Esophagus squamous epithelium (tissue), 5 donors: ENCODE measurements around the gene FAH. TPM values are rescaled to one million over a fixed set of nuclear protein-coding genes. Genes with fewer than 3 reads are reported as not detected.

Experiments
- DNase-seq: peaks from one replicate; lab custom pipeline; 2025; lab: John Stamatoyannopoulos, UW
- H3K27ac ChIP-seq, 4 donors: fragments of 200-600 bp; sonication (generic); one replicate each; pipeline ENCODE4 v1.5.1; 2016 to 2019; ENCODE audit warnings: mild to moderate bottlenecking in 1 of 4
- H3K27me3 ChIP-seq, 4 donors: fragments of 200-600 bp; sonication (generic); 1 replicate in 3 of 4; 2 replicates in 1 of 4; pipeline versions ENCODE4 v1.5.1 to v1.6.0; 2017 to 2021; ENCODE audit warnings: antibody characterized with exemption in 1 of 4
- H3K36me3 ChIP-seq, 3 donors: fragments of 200-600 bp; sonication (generic); one replicate each; pipeline ENCODE4 v1.5.1; 2016 to 2019
- H3K4me1 ChIP-seq, 3 donors: fragments of 200-600 bp; sonication (generic); one replicate each; pipeline ENCODE4 v1.5.1; 2017 to 2019
- H3K4me3 ChIP-seq, 4 donors: fragments of 200-600 bp; sonication (generic); 1 replicate in 3 of 4; 2 replicates in 1 of 4; pipeline ENCODE4 v1.5.1; 2016 to 2019; ENCODE audit warnings: mild to moderate bottlenecking in 2 of 4, moderate library complexity in 1 of 4
- H3K9me3 ChIP-seq, 3 donors: fragments of 200-600 bp; sonication (generic); one replicate each; pipeline ENCODE4 v1.5.1; 2016 to 2019
- CTCF ChIP-seq, 6 experiments: fragments of 450-650 bp in 4 of 6; fragments of 200-600 bp in 2 of 6; sonication (generic) in 2 of 6; IDR thresholded peaks; one replicate each; pipeline ENCODE4 v1.5.1; 2016 to 2019; ENCODE audit warnings: antibody characterized with exemption in 6 of 6, mild to moderate bottlenecking in 4 of 6, moderate library complexity in 4 of 6
- POLR2A ChIP-seq, 4 donors: fragments of 450-650 bp; IDR thresholded peaks; one replicate each; pipeline ENCODE4 v1.6.1; 2017; ENCODE audit warnings: antibody characterized with exemption in 4 of 4, mild to moderate bottlenecking in 4 of 4, moderate library complexity in 3 of 4
- WGBS, 2 donors: methylation state at CpG; one replicate each; pipeline ENCODE4 v1.1.5; 2018; 5-methylcytosine and 5-hydroxymethylcytosine counted together
- intact Hi-C: fragments of 100-400 bp; cut with DNase I; formaldehyde crosslinking; loops from one replicate; pipeline ENCODE4 v1.15.0; 2022
- total RNA-seq, 4 donors: library from RNA; depleted of rRNA; stranded (reverse); fragments of >200 nt; gene quantifications; one replicate each; pipeline ENCODE4 v1.1.0, GENCODE V29; 2016
- donor health status: DM: yes; HTN: yes; CAD: no.

The FAH gene
- total RNA-seq, 4 donors from 2014 or later: 10.0 to 28.3 (median 15.8) TPM

DNA sequence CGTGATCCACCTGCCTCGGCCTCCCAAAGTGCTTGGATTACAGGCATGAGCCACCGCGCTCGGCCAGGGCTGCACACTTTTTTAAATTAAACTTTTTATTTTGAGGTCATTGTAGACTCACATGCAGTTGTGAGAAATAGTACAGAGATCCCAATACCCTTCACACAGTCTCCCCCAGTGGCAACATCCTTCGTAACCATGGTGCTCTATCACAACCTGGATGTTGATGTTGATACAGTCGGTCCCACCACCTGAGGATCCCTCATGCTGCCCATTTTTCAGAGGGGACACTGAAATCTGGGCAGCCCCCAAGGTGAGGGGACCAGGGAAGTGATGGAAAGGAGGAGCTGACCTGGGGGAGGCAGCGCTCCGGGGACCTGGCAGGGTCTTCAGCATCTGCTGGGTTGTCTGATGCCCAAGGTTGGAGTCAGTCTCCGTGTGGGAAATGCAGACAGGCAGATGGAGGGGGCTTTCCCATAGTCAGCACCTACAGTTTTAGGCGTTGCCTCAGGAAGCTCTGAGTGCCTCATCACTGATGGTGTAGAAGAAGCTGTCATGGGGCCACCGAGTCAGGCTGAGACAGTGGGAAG is 17.1 kb downstream of the FAH start:
- no peaks in the 10 kb centered on the region for H3K27me3 ChIP-seq
- TF ChIP-seq CTCF (IDR thresholded peaks at IDR 0.05) (no peak), POLR2A (IDR thresholded peaks at IDR 0.05) (no peak)
- no peak for DNase-seq
- no peaks in the 10 kb centered on the region for H3K9me3 ChIP-seq
- intact Hi-C loops: loop anchor here (10.0 kb wide), 1 partner anchor 105 kb away; no protein-coding TSS in a partner anchor
- H3K4me3 ChIP-seq: no peak overlapping the region
- H3K4me1 ChIP-seq: peaks cover 0 to 7% (median 4%) of the 10 kb centered on the region in 3 donors
- 95 to 97% methylated on average over 4 to 9 of the region's 12 CpGs for WGBS, 2 donors
- H3K36me3 ChIP-seq: peaks cover 0 to 35% (median 0%) of the 10 kb centered on the region in 3 donors
- H3K27ac ChIP-seq: no peak overlapping the region

GRCh38 chr15:80170596-80170995 is 17.8 kb downstream of the FAH start:
- TF ChIP-seq CTCF (IDR thresholded peaks at IDR 0.05): no peak
- TF ChIP-seq POLR2A (IDR thresholded peaks at IDR 0.05): no peak
- WGBS, 2 donors: 89 to 92% methylated on average over 2 of the region's 2 CpGs

DNA sequence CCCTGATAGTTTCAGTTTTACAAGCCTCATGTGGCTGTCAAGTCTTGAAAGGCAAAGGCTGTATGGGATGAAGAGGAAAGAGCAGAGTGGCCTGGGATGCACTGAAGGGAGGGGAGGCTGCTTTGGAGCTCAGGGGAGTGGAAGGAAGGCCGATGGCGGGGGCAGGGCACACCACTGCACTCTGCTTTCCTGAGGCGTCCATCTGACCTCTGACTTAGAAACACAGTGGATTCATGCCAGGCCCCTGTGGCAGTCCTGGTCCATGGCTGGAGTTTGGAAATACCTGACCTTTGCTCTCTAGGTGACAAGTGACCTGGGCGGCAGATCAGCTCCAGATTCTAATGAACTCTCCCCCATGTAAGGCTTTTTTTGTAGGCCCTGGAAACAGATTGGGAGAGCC is 19.0 kb downstream of the FAH start:
- no peak overlapping the region for H3K4me3 ChIP-seq
- peaks cover 0 to 52% (median 0%) of the 10 kb centered on the region in 3 donors for H3K36me3 ChIP-seq
- peaks cover 0 to 7% (median 4%) of the 10 kb centered on the region in 3 donors for H3K4me1 ChIP-seq
- no peaks in the 10 kb centered on the region for H3K9me3 ChIP-seq
- H3K27me3 ChIP-seq: no peaks in the 10 kb centered on the region
- no peak for DNase-seq
- intact Hi-C loops: no loop called here
- 80 to 96% methylated on average over 3 to 4 of the region's 4 CpGs for WGBS, 2 donors
- no peak overlapping the region for H3K27ac ChIP-seq
- TF ChIP-seq POLR2A (IDR thresholded peaks at IDR 0.05): no peak
- TF ChIP-seq CTCF (IDR thresholded peaks at IDR 0.05): no peak

More at GRCh38 chr15:80170596-80170995, 17.8 kb downstream of the FAH start:
- Histone ChIP-seq H3K4me1 (peaks cover 0 to 7% (median 4%) of the 10 kb centered on the region in 3 donors), H3K4me3 (no peak overlapping the region), H3K36me3 (peaks cover 0 to 42% (median 0%) of the 10 kb centered on the region in 3 donors), H3K27ac (no peak overlapping the region), H3K9me3 (no peaks in the 10 kb centered on the region), H3K27me3 (no peaks in the 10 kb centered on the region)
- intact Hi-C loops: no loop called here
- DNase-seq: no peak

DNA sequence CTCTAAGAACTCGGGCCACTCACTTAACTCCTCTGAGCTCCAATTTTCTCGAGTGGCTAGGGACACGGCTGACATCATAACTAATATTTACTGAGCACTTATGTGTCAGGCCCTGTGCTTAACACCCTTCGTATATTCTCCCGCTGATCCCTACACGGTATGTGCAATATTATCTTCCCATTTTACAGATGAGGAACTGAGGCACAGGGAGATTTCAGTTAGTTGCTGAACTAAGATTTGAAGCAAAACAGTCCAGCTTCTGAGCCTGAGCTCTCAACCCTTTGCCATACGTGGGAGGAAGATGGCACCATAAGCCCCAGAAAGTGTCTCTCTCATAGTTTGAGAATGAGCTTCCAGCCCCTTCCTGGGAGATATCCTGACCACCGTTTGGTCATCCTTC is 19.6 kb downstream of the FAH start:
- no peak for DNase-seq
- no peaks in the 10 kb centered on the region for H3K27me3 ChIP-seq
- H3K27ac ChIP-seq: no peak overlapping the region
- peaks cover 0 to 58% (median 0%) of the 10 kb centered on the region in 3 donors for H3K36me3 ChIP-seq
- H3K9me3 ChIP-seq: no peaks in the 10 kb centered on the region
- H3K4me3 ChIP-seq: no peak overlapping the region
- TF ChIP-seq CTCF (IDR thresholded peaks at IDR 0.05) (no peak), POLR2A (IDR thresholded peaks at IDR 0.05) (no peak)
- peaks cover 0 to 7% (median 4%) of the 10 kb centered on the region in 3 donors for H3K4me1 ChIP-seq
- WGBS, 2 donors: 66 to 87% methylated on average over 7 to 8 of the region's 8 CpGs
- intact Hi-C loops: no loop called here

- no peak for DNase-seq
- H3K27me3 ChIP-seq: no peaks in the 10 kb centered on the region
- intact Hi-C loops: no loop called here
- peaks cover 0 to 6% (median 4%) of the 10 kb centered on the region in 3 donors for H3K4me1 ChIP-seq
- H3K27ac ChIP-seq: peak overlapping the region in 1 of 4 donors; percentile 75
- peaks cover 0 to 66% (median 0%) of the 10 kb centered on the region in 3 donors for H3K36me3 ChIP-seq
- H3K9me3 ChIP-seq: no peaks in the 10 kb centered on the region
- no peak overlapping the region for H3K4me3 ChIP-seq
- TF ChIP-seq CTCF (IDR thresholded peaks at IDR 0.05): peak; percentile 60 to 79 (median 70)
- no peak for TF ChIP-seq POLR2A (IDR thresholded peaks at IDR 0.05)
- WGBS, 2 donors: 50 to 75% methylated on average over 7 of the region's 10 CpGs
These were observed 20.4 kb downstream of the FAH start for GRCh38 chr15:80173022-80173759.
